Spleen (tissue), 11 donors: ENCODE results near the gene SMARCAL1. TPM values are rescaled to one million over a fixed set of nuclear protein-coding genes. Genes with fewer than 3 reads are reported as not detected.

Source experiments
- DNase-seq: peaks from one replicate; pipeline ENCODE4 v3.0.0-alpha.2; 2020
- H3K27ac ChIP-seq, 8 donors: fragments of 200-600 bp; sonication (generic) in 7 of 8; 1 replicate in 4 of 8; 2 replicates in 4 of 8; pipeline versions ENCODE4 v1.5.0 to v1.8.0; 2016 to 2021; ENCODE audit warnings: inconsistent platforms in 4 of 8, mild to moderate bottlenecking in 4 of 8, moderate library complexity in 1 of 8
- H3K27me3 ChIP-seq, 7 donors: fragments of 200-600 bp; sonication (generic) in 6 of 7; replicated peaks in 1 of 7; 1 replicate in 4 of 7; 2 replicates in 3 of 7; pipeline versions ENCODE4 v1.5.0 to v1.8.0; 2016 to 2021; ENCODE audit warnings: inconsistent platforms in 3 of 7, mild to moderate bottlenecking in 1 of 7
- H3K36me3 ChIP-seq, 6 donors: fragments of 200-600 bp; sonication (generic) in 5 of 6; 1 replicate in 4 of 6; 2 replicates in 2 of 6; pipeline versions ENCODE4 v1.5.0 to v1.8.0; 2016 to 2021; ENCODE audit warnings: inconsistent platforms in 2 of 6
- H3K4me1 ChIP-seq, 6 donors: fragments of 200-600 bp; sonication (generic) in 5 of 6; 1 replicate in 3 of 6; 2 replicates in 3 of 6; pipeline versions ENCODE4 v1.5.0 to v1.8.0; 2016 to 2021; ENCODE audit warnings: inconsistent platforms in 3 of 6
- H3K4me3 ChIP-seq, 8 donors: fragments of 200-600 bp; sonication (generic) in 7 of 8; 1 replicate in 4 of 8; 2 replicates in 4 of 8; pipeline versions ENCODE4 v1.5.0 to v1.8.0; 2016 to 2021; ENCODE audit warnings: inconsistent platforms in 4 of 8, mild to moderate bottlenecking in 4 of 8, moderate library complexity in 2 of 8
- H3K9me3 ChIP-seq, 8 donors: fragments of 200-600 bp; sonication (generic) in 7 of 8; 1 replicate in 4 of 8; 2 replicates in 4 of 8; pipeline versions ENCODE4 v1.5.0 to v1.8.0; 2016 to 2021; ENCODE audit warnings: inconsistent platforms in 4 of 8
- CTCF ChIP-seq, 11 experiments: fragments of 200-600 bp in 7 of 11; fragments of 450-650 bp in 4 of 11; sonication (generic) in 4 of 11; IDR thresholded peaks in 8 of 11; conservative IDR thresholded peaks in 3 of 11; 1 replicate in 7 of 11; 2 replicates in 4 of 11; pipeline versions ENCODE4 v1.4.0 to v1.8.0; 2016 to 2021; ENCODE audit warnings: antibody characterized with exemption in 11 of 11, inconsistent platforms in 4 of 11, mild to moderate bottlenecking in 1 of 11
- POLR2A ChIP-seq, 3 donors: fragments of 450-650 bp; IDR thresholded peaks; one replicate each; pipeline ENCODE4 v1.5.1; 2017; ENCODE audit warnings: antibody characterized with exemption in 3 of 3, mild to moderate bottlenecking in 1 of 3
- POLR2AphosphoS5 ChIP-seq, 3 donors: sonication (generic); formaldehyde crosslinking; IDR thresholded peaks; one replicate each; pipeline ENCODE4 v1.5.1; 2017; ENCODE audit warnings: antibody characterized with exemption in 3 of 3
- WGBS, 5 donors: extraction: QIAGEN DNeasy Blood & Tissue Kit in 3 of 5; methylation state at CpG; one replicate each; pipeline versions ENCODE4 v1.1.5 to v1.1.7; 2013 to 2018; 5-methylcytosine and 5-hydroxymethylcytosine counted together
- intact Hi-C: fragments of 100-400 bp; cut with DNase I; formaldehyde crosslinking; loops from one replicate; pipeline ENCODE4 v1.15.0; 2023; ENCODE audit warnings: low total_unique reads
- polyA plus RNA-seq, 3 donors: library from polyadenylated mRNA; stranded (reverse); fragments of 200-250 nt; gene quantifications; one replicate each; pipeline ENCODE4 v1.2.1, GENCODE V29; 2013
- total RNA-seq, 7 donors: library from RNA; depleted of rRNA in 3 of 7; stranded (reverse); fragments of >200 nt in 3 of 7; fragmentation: NEBNext Ultra II Directional in 4 of 7; extraction: Animal tissue kit (Norgen Biotek cat#: 25700) in 4 of 7; gene quantifications; one replicate each; pipeline versions ENCODE4 v1.1.0 to v1.2.1, GENCODE V29; 2016 to 2021
- donor health status: healthy with polysubstance abuse.
- donor health status: DM: no; HTN: no; CAD: no; lungs with moderate emphysema.
- donor health status: DM: no; HTN: no; CAD: no.
- donor health status: Bipolar disorder and iron deficiency.
- donor health status: healthy.
- donor health status: DM: no; HTN: no; CAD: no.
- donor health status: DM: yes; HTN: yes; CAD: no.

Gene SMARCAL1
- total and polyA plus RNA-seq, 10 donors: 7.3 to 34.9 (median 24.6) TPM

DNA sequence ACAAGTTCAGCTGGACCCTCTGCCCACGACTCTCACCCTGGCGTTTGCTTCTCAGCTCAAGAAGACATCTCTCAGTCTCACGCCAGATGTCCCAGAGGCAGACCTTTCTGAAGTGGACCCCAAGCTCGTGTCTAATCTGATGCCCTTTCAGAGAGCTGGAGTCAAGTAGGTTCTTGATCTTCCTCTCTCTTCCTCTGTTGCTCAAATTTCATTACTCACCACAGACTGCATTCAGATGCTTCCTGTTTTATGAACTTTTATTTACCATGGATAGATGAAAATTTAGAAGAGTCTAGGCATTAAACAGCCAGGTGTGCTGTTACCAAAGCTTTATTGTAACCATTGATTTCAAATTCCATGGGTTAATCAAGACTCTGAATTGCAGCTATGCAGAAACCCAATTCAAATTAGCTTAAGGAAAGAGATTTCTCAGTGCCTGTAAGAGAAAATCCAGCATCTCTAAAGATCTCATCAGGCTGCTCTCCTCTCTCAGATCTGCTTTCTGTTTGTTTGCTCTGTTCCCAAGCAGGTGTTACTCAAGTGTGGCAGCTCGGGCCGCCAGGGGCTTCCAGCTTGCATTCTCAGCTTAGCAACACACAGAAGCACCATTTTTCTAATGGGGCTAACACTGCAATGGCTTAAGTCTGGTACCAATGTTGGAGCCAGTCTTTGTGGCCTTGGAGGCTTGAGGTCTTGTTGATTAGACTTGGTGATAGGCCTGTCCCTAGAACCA, 16.5 kb downstream of the SMARCAL1 start:
- 58 to 74% (median 68%) methylated on average over 6 of the region's 6 CpGs for WGBS, 5 donors
- Histone ChIP-seq H3K27ac (no peak overlapping the region), H3K9me3 (peaks cover 0 to 17% (median 12%) of the 10 kb centered on the region in 8 donors), H3K4me1 (peaks cover 0 to 3% (median 0%) of the 10 kb centered on the region in 6 donors), H3K36me3 (peaks cover 11 to 100% (median 92%) of the 10 kb centered on the region in 6 donors), H3K27me3 (no peaks in the 10 kb centered on the region), H3K4me3 (no peak overlapping the region)
- intact Hi-C loops: no loop called here
- TF ChIP-seq POLR2AphosphoS5 (IDR thresholded peaks at IDR 0.05) (no peak), CTCF (IDR thresholded peaks at IDR 0.05 in 8 of 11, conservative IDR thresholded peaks at IDR 0.05 in 3 of 11) (no peak)
- DNase-seq: no peak

DNA sequence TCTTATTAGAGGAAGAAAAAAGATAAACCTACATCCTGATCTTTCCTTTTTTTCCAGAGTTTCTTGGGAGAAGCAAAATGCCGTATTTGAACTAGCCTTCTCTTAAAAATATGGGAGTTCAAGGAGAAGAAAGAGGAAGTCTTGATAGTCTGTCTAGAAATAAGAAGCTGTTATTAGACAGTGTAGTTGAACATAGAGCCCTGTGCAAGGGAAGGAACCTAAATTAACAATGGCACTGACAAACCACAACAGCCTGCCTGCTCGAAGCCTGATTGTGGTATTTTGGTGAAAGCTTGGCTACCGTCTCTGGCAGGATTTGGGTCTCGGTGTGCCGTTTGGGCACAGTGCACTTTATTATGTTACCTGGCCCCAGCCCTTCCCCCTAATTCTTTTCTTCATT, 17.1 kb downstream of the SMARCAL1 start:
- H3K4me1 ChIP-seq: peaks cover 0 to 3% (median 0%) of the 10 kb centered on the region in 6 donors
- intact Hi-C loops: no loop called here
- peaks cover 9 to 100% (median 92%) of the 10 kb centered on the region in 6 donors for H3K36me3 ChIP-seq
- 40 to 66% (median 55%) methylated on average over 5 of the region's 5 CpGs for WGBS, 5 donors
- DNase-seq: no peak
- H3K9me3 ChIP-seq: peaks cover 0 to 14% (median 12%) of the 10 kb centered on the region in 8 donors
- H3K4me3 ChIP-seq: no peak overlapping the region
- no peak overlapping the region for H3K27ac ChIP-seq
- H3K27me3 ChIP-seq: no peaks in the 10 kb centered on the region
- TF ChIP-seq POLR2A (IDR thresholded peaks at IDR 0.05) (no peak), POLR2AphosphoS5 (IDR thresholded peaks at IDR 0.05) (no peak), CTCF (IDR thresholded peaks at IDR 0.05 in 8 of 11, conservative IDR thresholded peaks at IDR 0.05 in 3 of 11) (no peak)

- no peak for DNase-seq
- TF ChIP-seq CTCF (IDR thresholded peaks at IDR 0.05 in 8 of 11, conservative IDR thresholded peaks at IDR 0.05 in 3 of 11): no peak
- no peak for TF ChIP-seq POLR2A (IDR thresholded peaks at IDR 0.05)
- TF ChIP-seq POLR2AphosphoS5 (IDR thresholded peaks at IDR 0.05): no peak
- peaks cover 3 to 100% (median 92%) of the 10 kb centered on the region in 6 donors for H3K36me3 ChIP-seq
- H3K9me3 ChIP-seq: no peaks in the 10 kb centered on the region
- H3K27me3 ChIP-seq: no peaks in the 10 kb centered on the region
- intact Hi-C loops: no loop called here
- no peak overlapping the region for H3K4me3 ChIP-seq
- no peak overlapping the region for H3K27ac ChIP-seq
- WGBS, 5 donors: 90 to 95% (median 92%) methylated on average over 12 to 13 of the region's 13 CpGs
- peaks cover 0 to 3% (median 0%) of the 10 kb centered on the region in 6 donors for H3K4me1 ChIP-seq
Observed at GRCh38 chr2:216430811-216431530, 18.7 kb downstream of the SMARCAL1 start.

DNA sequence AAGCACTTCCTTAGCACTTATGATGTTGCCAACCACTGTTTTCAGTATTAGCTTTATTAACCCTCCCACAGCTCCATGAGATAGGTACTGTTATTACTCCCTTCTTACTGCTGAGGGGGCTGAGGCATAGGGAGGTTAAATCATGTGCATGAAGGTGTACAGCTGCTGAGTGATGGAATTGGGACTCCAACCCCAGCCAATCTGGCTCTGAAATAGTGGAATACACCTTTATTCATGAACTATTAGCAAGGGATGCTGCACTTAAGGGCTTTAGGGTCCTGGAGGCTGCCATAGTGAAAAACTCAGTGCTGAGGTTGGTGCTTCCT, 19.2 kb downstream of the SMARCAL1 start:
- H3K9me3 ChIP-seq: no peaks in the 10 kb centered on the region
- H3K27ac ChIP-seq: no peak overlapping the region
- H3K36me3 ChIP-seq: peaks cover 5 to 100% (median 92%) of the 10 kb centered on the region in 6 donors
- no peaks in the 10 kb centered on the region for H3K27me3 ChIP-seq
- intact Hi-C loops: no loop called here
- H3K4me3 ChIP-seq: no peak overlapping the region
- peaks cover 0 to 3% (median 0%) of the 10 kb centered on the region in 6 donors for H3K4me1 ChIP-seq
- no peak for DNase-seq
- TF ChIP-seq CTCF (IDR thresholded peaks at IDR 0.05 in 8 of 11, conservative IDR thresholded peaks at IDR 0.05 in 3 of 11): no peak
- TF ChIP-seq POLR2AphosphoS5 (IDR thresholded peaks at IDR 0.05): no peak
- no peak for TF ChIP-seq POLR2A (IDR thresholded peaks at IDR 0.05)
